Keratinocyte (primary cell): ENCODE results near the gene UBE2F.

ENCODE experiments used
- CTCF ChIP-seq, 3 experiments: IDR thresholded peaks in 1 of 3; conservative IDR thresholded peaks in 1 of 3; optimal IDR thresholded peaks in 1 of 3; 2 replicates in 2 of 3; 3 replicates in 1 of 3; pipeline versions ENCODE3 to v1.5.1; 2011; ENCODE audit warnings: low read length in 3 of 3, mild to moderate bottlenecking in 3 of 3, moderate library complexity in 2 of 3, control low read depth in 1 of 3, inconsistent platforms in 1 of 3; ENCODE audit not compliant: insufficient read depth in 2 of 3; ENCODE audit errors: extremely low read depth in 1 of 3
- EZH2 ChIP-seq: IDR thresholded peaks from one replicate; pipeline ENCODE4 v1.6.1; 2012; ENCODE audit warnings: inconsistent platforms, mild to moderate bottlenecking, low read length, moderate library complexity

GRCh38 chr2:238027058-238027457 is 60.2 kb downstream of the UBE2F start:
- TF ChIP-seq CTCF (optimal IDR thresholded peaks at IDR 0.05 in 1 of 3, IDR thresholded peaks at IDR 0.05 in 1 of 3, conservative IDR thresholded peaks at IDR 0.05 in 1 of 3; ENCODE audit: extremely low read depth in 1 of 3, insufficient read depth in 2 of 3, low read length in 3 of 3) = no peak
- no peak for TF ChIP-seq EZH2
